K562 (cell line): ENCODE measurements around the gene DENND2C. TPM values are rescaled to one million over a fixed set of nuclear protein-coding genes. Genes with fewer than 3 reads are reported as not detected.

ENCODE experiments used
- ATAC-seq: fragments of 200-7000 bp; cut with Tn5 transposase; 3 replicates; pipeline ENCODE4 v1.9.1; 2020; ENCODE audit warnings: moderate library complexity
- BruUV-seq: library from RNA; stranded (reverse); fragments of 400-500 nt; replicated peaks from 2 replicates; lab custom pipeline; 2021; lab: Mats Ljungman, UMichigan
- CTCF ChIA-PET: fragments of 300-600 bp; formaldehyde crosslinking; extraction: SDS; loops from one replicate; lab custom pipeline; 2021; ENCODE audit warnings: low intra/inter-chr PET ratio; lab: Yijun Ruan, JAX
- POLR2A ChIA-PET: fragments of 300-600, 350-650 bp; sonication (Branson Sonifier 250); formaldehyde crosslinking; extraction: SDS; loops from one replicate; lab custom pipeline; 2021; ENCODE audit warnings: antibody characterized with exemption, inconsistent platforms; lab: Yijun Ruan, JAX
- DNase-seq, 4 experiments: peaks; one replicate each; pipeline versions ENCODE4 v3.0.0 to v3.0.0-alpha.2; 2011 to 2018; ENCODE audit warnings: low spot score in 3 of 4, mixed read lengths in 3 of 4; ENCODE audit errors: extremely low read depth in 1 of 4
- FAIRE-seq: peaks from 2 replicates; lab custom pipeline; 2011; peaks lifted over from hg19 to GRCh38; lab: Jason Lieb, UNC
- H2AFZ ChIP-seq: 2 replicates; pipeline ENCODE4 v1.6.0; 2011; ENCODE audit warnings: low read depth, low read length, control low read depth, inconsistent platforms
- H3K27ac ChIP-seq: fragments of 200-600 bp; 3 replicates; pipeline ENCODE4 v1.8.0; 2011; ENCODE audit warnings: low read depth, mild to moderate bottlenecking, control low read depth, inconsistent platforms, low read length, moderate library complexity, mixed read lengths; ENCODE audit errors: extremely low read depth
- H3K27me3 ChIP-seq, 2 experiments: fragments of 300-600 bp in 1 of 2; 2 replicates in 1 of 2; 3 replicates in 1 of 2; pipeline versions ENCODE4 v1.6.0 to v1.8.0; 2011; ENCODE audit warnings: inconsistent platforms in 2 of 2, low read length in 2 of 2, mild to moderate bottlenecking in 1 of 2, mixed read lengths in 1 of 2, moderate library complexity in 1 of 2; ENCODE audit not compliant: control insufficient read depth in 2 of 2, insufficient read depth in 2 of 2
- H3K36me3 ChIP-seq: fragments of 300-600 bp; 3 replicates; pipeline ENCODE4 v1.8.0; 2011; ENCODE audit warnings: mild to moderate bottlenecking, low read length, inconsistent platforms; ENCODE audit not compliant: control insufficient read depth, insufficient read depth
- H3K4me1 ChIP-seq, 2 experiments: fragments of 200-600 bp in 1 of 2; replicated peaks in 1 of 2; 2 replicates in 1 of 2; 3 replicates in 1 of 2; pipeline versions ENCODE4 v1.5.1 to v1.8.0; 2011; ENCODE audit warnings: inconsistent platforms in 2 of 2, low read length in 2 of 2, mild to moderate bottlenecking in 1 of 2, mixed read lengths in 1 of 2, moderate library complexity in 1 of 2; ENCODE audit not compliant: control insufficient read depth in 2 of 2, insufficient read depth in 2 of 2
- H3K4me2 ChIP-seq: 2 replicates; pipeline ENCODE4 v1.6.1; 2011; ENCODE audit warnings: low read length, control low read depth, inconsistent platforms, mixed read lengths; ENCODE audit not compliant: insufficient read depth
- H3K4me3 ChIP-seq: fragments of 200-600 bp; sonication (generic), shearing (Covaris generic); 2 replicates; pipeline ENCODE4 v1.5.1; 2016; ENCODE audit warnings: control low read depth, inconsistent platforms
- H3K79me2 ChIP-seq: fragments of 200-600 bp; 3 replicates; pipeline ENCODE4 v1.8.0; 2011; ENCODE audit warnings: low read length, inconsistent platforms; ENCODE audit not compliant: control insufficient read depth, insufficient read depth
- H3K9ac ChIP-seq, 2 experiments: 2 replicates each; pipeline versions ENCODE4 v1.6.0 to v1.6.1; 2011; ENCODE audit warnings: low read depth in 2 of 2, low read length in 2 of 2, control low read depth in 1 of 2, inconsistent platforms in 1 of 2, mild to moderate bottlenecking in 1 of 2, mixed read lengths in 1 of 2; ENCODE audit not compliant: insufficient read depth in 1 of 2
- H3K9me1 ChIP-seq: one replicate; pipeline ENCODE4 v1.6.0; 2011; ENCODE audit warnings: inconsistent platforms, mild to moderate bottlenecking, low read length, moderate library complexity; ENCODE audit not compliant: control insufficient read depth, insufficient read depth
- H3K9me3 ChIP-seq: replicated peaks from 2 replicates; pipeline ENCODE4 v1.5.1; 2011; ENCODE audit warnings: low read depth, low read length, inconsistent platforms; ENCODE audit not compliant: control insufficient read depth, insufficient read depth
- H4K20me1 ChIP-seq: replicated peaks from 2 replicates; pipeline ENCODE4 v1.6.1; 2011; ENCODE audit warnings: low read length, inconsistent platforms, mixed read lengths; ENCODE audit not compliant: control insufficient read depth, insufficient read depth
- ARID1B ChIP-seq: fragments of 450-650 bp; IDR thresholded peaks from 2 replicates; pipeline ENCODE4 v1.6.1; 2016; ENCODE audit warnings: antibody characterized with exemption, mild to moderate bottlenecking, inconsistent platforms
- CCAR2 ChIP-seq: fragments of 200-400 bp; formaldehyde crosslinking; IDR thresholded peaks from 2 replicates; pipeline ENCODE4 v1.6.1; 2017; ENCODE audit warnings: mild to moderate bottlenecking, low read depth, low read length
- CEBPB ChIP-seq: fragments of 450-650 bp; IDR thresholded peaks from 2 replicates; pipeline ENCODE4 v1.6.1; 2016; ENCODE audit warnings: missing genetic modification characterization, missing compliant biosample characterization
- CREM ChIP-seq: IDR thresholded peaks from 2 replicates; pipeline ENCODE4 v1.6.1; 2014; ENCODE audit warnings: antibody characterized with exemption, low read depth
- HNRNPK ChIP-seq: fragments of 200-400 bp; formaldehyde crosslinking; IDR thresholded peaks from one replicate; pipeline ENCODE4 v1.6.1; 2018; ENCODE audit warnings: mild to moderate bottlenecking, low read depth, low read length; ENCODE audit not compliant: poor library complexity, severe bottlenecking
- MXI1 ChIP-seq: IDR thresholded peaks from 2 replicates; pipeline ENCODE4 v1.6.1; 2011; ENCODE audit warnings: low read depth, mild to moderate bottlenecking, improper control_type of control experiment, low read length
- SUPT5H ChIP-seq: fragments of 450-650 bp; IDR thresholded peaks from 2 replicates; pipeline ENCODE4 v1.6.1; 2016
- TCF3 ChIP-seq: sonication (generic); formaldehyde crosslinking; IDR thresholded peaks from 2 replicates; pipeline ENCODE4 v1.4.0; 2020; ENCODE audit warnings: mild to moderate bottlenecking, missing genetic modification reagents
- WGBS: fragments of 100-300 bp; shearing (Covaris generic); methylation state at CpG from one replicate; pipeline ENCODE4 v1.1.6; 2016; ENCODE audit warnings: low coverage, mixed read lengths; ENCODE audit not compliant: insufficient coverage; ENCODE audit errors: missing lambda C conversion rate; 5-methylcytosine and 5-hydroxymethylcytosine counted together
- in situ Hi-C: fragments of 300-500 bp; cut with MboI; formaldehyde crosslinking; loops from 4 replicates; pipeline ENCODE4 v1.15.0; 2018; ENCODE audit warnings: inconsistent platforms, mixed read lengths
- intact Hi-C: fragments of 100-400 bp; cut with micrococcal nuclease; formaldehyde crosslinking; loops from 2 replicates; pipeline ENCODE4 v1.14.2; 2022
- polyA plus RNA-seq, 8 experiments: library from polyadenylated mRNA; depleted of rRNA in 4 of 8; stranded (reverse) in 5 of 8; unstranded in 3 of 8; fragments of >200 nt; fragmentation: Nextera tagmentation in 2 of 8; fragmentation: Illumina TruSeq in 1 of 8; extraction: Ambion mirVana in 2 of 8; extraction: Trizol in 1 of 8; gene quantifications; 2 replicates each; pipeline versions ENCODE4 v1.2.1 to v1.2.3, GENCODE V29; 2011 to 2014; ENCODE audit warnings: inconsistent platforms in 1 of 8, missing spikeins in 1 of 8
- total RNA-seq, 7 experiments: library from RNA; depleted of rRNA in 6 of 7; stranded (reverse); fragments of >200 nt in 6 of 7; fragmentation: Illumina TruSeq in 2 of 7; extraction: Trizol in 2 of 7; gene quantifications; 2 replicates each; pipeline versions ENCODE4 v1.2.1 to v1.2.3, GENCODE V29; 2011 to 2021; ENCODE audit warnings: low replicate concordance in 1 of 7

Gene DENND2C
- total and polyA plus RNA-seq, 9 of the 15 experiments (the other 6 are each of a cell fraction or from before 2014, with no cell fraction given) = 0.03 to 0.25 (median 0.14) TPM

DNA sequence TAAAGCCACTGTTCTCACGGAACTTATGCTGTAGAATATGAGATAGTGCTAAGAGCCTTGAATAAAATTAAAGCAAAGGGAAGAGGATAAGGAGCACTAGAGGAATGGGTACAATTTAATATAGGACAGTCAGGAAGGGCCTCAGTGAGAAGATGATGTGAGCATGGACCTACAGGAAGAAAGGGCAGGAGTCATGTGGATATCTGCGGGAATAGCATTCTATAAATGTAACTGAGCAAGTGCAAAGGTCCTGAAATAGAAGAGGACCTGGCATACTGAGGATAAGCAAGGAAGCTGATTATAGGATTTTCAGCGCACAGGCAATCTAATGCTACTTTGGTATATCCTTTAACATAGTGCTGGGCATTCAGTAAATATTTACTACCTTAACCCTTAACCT, 75.8 kb downstream of the DENND2C start:
- FAIRE-seq = no peak

DNA sequence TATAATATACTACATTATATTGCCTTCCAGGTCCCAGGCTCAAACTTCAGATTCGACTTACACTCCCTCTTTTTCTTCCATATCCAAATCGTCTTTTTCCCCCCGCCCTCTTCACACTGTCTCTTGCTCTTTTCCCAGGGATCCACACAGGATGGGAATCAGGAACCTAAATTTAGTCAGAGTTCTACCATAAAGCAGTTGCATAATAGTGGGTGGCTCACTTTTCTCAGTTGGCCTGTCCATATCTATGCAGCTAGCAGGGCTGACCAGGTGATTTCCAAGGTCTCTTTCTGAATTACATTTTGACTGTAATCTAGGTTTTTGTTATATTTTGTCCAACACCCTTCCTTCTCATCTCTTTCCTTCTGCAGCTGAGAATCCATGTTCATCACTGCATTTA, 80.7 kb downstream of the DENND2C start:
- H3K27ac ChIP-seq = no peak overlapping the region
- H3K4me2 ChIP-seq = no peak overlapping the region
- ChIA-PET CTCF (no interaction called here), POLR2A (no interaction called here)
- ATAC-seq = no peak
- FAIRE-seq = no peak
- no peak for DNase-seq
- 5% methylated on average over 3 of the region's 3 CpGs for WGBS
- no peaks in the 10 kb centered on the region for H3K36me3 ChIP-seq
- no peaks in the 10 kb centered on the region for H4K20me1 ChIP-seq
- H3K79me2 ChIP-seq = no peaks in the 10 kb centered on the region
- no peak overlapping the region for H3K4me3 ChIP-seq
- H3K4me1 ChIP-seq = no peaks in the 10 kb centered on the region
- BruUV-seq = no TSS peak
- no peaks in the 10 kb centered on the region for H3K9me1 ChIP-seq
- TF ChIP-seq ARID1B (no peak), CEBPB (peak; percentile 32; the same call in 1 of the 2 replicates), SUPT5H (no peak)
- in situ Hi-C loops (no loop called here), intact Hi-C loops (no loop called here)
- no peak overlapping the region for H3K9ac ChIP-seq
- no peaks in the 10 kb centered on the region for H3K9me3 ChIP-seq
- H2AFZ ChIP-seq = no peak overlapping the region
- peaks cover 8 to 11% of the 10 kb centered on the region in 2 experiments; a peak in 3 of 5 replicates for H3K27me3 ChIP-seq

More for the DNA sequence above, 75.8 kb downstream of the DENND2C start:
- ChIA-PET CTCF (no interaction called here), POLR2A (interaction anchor here (0.6 kb wide), 1 partner anchor 149 kb away, joined by 3 read pairs; no protein-coding TSS in a partner anchor)
- no peaks in the 10 kb centered on the region for H4K20me1 ChIP-seq
- H3K4me1 ChIP-seq = no peaks in the 10 kb centered on the region
- DNase-seq (no peak), ATAC-seq (no peak)
- no peaks in the 10 kb centered on the region for H3K9me3 ChIP-seq
- no peak overlapping the region for H3K27ac ChIP-seq
- no peaks in the 10 kb centered on the region for H3K79me2 ChIP-seq
- WGBS = 2% methylated on average over 3 of the region's 3 CpGs
- H3K4me3 ChIP-seq = no peak overlapping the region
- H3K27me3 ChIP-seq = peaks cover 16 to 17% of the 10 kb centered on the region in 2 experiments
- no TSS peak for BruUV-seq
- no peak overlapping the region for H2AFZ ChIP-seq
- no peaks in the 10 kb centered on the region for H3K9me1 ChIP-seq
- intact Hi-C loops = no loop called here
- no peak overlapping the region for H3K4me2 ChIP-seq
- H3K36me3 ChIP-seq = no peaks in the 10 kb centered on the region
- H3K9ac ChIP-seq = no peak overlapping the region
- no peak for TF ChIP-seq CCAR2
- no peak for TF ChIP-seq HNRNPK
- TF ChIP-seq SUPT5H = no peak
- TF ChIP-seq MXI1 = no peak
- TF ChIP-seq TCF3 (CRISPR knock-in tag) = no peak
- no peak for TF ChIP-seq CREM
- TF ChIP-seq, all 486 proteins: peak for 0
- in situ Hi-C loops = no loop called here
